Activated CD4-positive, CD25-positive, alpha-beta regulatory T cell treated with anti-CD3 and anti-CD28 coated beads, Interleukin-2, amount 50 U/mL, for 72 hours (primary cell): ENCODE data around the gene BAG2.

Experiments
- DNase-seq: peaks from one replicate; pipeline ENCODE4 v3.0.0; 2021

Gene BAG2

DNA sequence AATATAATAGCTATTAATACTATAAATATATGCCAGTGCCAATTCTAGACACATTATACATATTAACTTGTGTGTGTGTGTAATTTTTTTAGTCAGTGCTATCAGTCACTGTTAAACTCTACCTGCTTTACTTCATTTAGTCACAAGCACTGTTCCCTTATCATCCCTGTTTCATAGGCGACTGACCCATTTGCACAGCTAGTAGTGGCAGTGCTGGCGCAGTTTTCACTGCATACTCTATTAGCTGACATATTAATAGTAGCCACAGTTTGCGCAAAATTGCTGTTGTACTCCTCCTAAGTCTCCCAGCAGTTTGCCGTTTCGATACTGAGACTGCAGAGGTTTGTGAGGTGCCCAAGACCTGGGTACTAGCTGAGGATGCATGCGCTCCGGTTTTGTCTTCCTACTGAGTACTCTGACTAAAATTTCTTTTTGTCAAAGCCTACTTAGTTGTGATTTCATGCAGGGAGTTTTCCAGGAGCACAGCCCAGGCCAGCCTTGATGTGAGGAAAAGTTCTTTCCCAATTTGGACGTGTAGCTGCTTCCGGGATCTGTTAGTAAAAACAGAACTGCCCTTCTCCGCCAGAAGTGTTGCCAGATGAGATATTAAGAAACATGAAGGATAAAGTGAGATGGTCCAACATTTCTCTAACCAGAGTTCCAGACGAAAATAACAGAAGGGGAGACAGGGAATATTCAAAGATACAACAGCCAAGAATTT, 5.6 kb downstream of the BAG2 start:
- DNase-seq: no peak

DNA sequence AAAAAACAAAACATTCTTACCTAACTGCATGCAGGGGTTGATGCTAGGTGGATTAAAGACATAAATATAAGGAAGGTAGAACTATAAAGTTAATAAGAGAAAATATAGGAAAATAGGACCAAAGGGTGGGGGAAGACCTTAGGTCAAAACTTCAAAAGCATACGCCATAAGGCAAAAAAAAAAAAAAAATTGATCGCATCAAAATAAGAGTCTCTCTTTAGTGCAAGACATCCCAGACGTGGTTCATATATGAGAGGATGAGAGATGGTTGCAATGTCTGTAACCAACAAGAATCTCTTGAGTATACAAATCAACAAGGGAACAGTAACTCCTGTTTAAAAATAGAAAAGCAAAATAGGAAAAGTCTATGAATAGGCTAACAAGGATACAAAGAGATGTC, 8.5 kb downstream of the BAG2 start:
- no peak for DNase-seq

DNA sequence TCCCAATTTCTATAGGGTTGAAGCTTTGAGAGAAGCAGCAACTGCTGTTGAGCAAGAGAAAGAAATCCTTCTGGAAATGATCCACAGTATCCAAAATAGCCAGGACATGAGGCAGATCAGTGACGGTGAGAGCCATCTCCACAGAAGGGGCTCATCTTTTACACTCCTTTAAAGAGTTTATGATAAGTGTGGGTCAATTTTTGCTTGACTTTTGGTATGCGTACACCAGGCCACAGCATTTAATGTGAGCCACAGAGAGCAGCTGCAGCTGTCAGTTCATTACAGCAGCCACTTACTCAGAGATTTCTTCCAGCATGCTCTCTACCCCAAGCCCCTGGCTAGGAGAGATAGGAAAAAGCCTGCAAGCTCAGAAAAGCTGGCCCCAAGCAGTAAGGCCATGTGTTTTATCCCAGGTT, 9.9 kb downstream of the BAG2 start:
- no peak for DNase-seq

DNA sequence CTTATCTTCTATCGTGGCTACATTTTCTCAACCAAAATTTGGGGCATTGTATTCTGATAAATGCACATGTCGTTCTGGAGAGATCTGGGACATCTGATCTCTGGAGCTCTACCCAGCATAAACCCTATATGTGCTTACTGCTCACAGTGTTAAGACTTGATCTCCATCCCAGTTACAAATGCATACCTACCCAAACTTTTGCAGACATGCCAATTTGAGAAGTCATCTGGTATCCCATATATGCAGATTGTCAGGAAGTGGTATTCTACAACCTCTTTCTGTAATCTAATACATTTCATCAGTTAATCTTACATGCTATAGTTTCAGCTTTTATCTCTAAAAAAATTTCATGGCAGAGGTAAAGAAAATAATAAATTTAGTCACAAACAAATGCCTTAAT, 11.2 kb downstream of the BAG2 start:
- DNase-seq: no peak

DNA sequence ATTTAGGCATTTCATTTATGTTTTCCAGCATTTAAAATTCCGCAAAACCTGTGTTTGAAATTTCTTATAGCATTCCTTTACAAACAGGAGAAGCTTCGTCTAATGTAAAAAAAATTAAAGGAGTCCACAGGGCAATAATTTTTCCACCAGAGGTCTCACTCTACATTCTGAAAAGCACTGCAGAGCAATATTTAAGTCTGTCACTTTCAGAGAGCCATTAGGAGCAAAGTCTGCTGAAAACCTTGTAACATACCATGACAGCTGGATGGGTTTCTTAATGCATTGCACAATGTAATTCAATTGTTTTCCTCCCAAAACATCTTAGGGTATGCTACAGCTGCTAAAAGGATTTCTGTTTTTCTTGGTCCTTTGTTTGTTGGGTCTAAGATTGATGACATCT, 18.0 kb downstream of the BAG2 start:
- DNase-seq: no peak

DNA sequence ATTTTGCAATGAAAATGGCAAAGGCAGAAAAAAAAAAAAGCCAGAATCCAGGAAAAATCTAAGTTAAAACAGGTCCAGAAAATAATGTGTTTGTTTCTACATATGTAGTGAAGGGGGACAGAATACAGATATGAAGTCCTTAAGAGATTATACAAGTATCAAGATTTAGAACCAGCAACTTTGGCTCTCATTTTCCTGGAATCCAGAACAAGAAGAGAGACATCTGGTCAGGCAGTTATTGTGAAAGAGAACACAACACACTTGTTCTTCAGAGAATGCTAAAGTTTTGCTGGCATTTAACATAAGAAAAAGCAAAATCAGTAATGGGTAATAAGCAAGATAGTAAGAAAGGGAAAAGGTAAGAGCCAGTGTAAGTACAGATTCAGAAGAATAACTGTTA, 21.1 kb downstream of the BAG2 start:
- no peak for DNase-seq

DNA sequence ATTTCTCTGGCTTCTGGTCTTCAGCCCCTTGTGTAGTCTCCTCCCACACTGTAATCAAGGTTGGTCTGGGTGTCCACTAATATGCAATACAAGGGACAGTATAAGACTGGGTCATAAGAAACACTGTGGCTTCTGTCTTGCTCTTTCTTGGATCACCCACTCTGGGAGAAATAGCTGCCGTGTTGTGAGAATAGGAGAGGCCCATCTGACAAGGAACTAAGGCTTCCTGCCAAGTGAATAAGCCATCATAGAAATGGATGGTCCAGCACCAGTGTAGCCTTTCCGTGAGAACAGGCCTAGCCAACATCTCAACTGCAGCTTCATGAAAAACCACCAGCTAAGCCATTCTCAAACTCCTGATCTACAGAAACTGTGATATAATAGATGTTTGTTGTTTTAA, 23.3 kb downstream of the BAG2 start:
- no peak for DNase-seq

DNA sequence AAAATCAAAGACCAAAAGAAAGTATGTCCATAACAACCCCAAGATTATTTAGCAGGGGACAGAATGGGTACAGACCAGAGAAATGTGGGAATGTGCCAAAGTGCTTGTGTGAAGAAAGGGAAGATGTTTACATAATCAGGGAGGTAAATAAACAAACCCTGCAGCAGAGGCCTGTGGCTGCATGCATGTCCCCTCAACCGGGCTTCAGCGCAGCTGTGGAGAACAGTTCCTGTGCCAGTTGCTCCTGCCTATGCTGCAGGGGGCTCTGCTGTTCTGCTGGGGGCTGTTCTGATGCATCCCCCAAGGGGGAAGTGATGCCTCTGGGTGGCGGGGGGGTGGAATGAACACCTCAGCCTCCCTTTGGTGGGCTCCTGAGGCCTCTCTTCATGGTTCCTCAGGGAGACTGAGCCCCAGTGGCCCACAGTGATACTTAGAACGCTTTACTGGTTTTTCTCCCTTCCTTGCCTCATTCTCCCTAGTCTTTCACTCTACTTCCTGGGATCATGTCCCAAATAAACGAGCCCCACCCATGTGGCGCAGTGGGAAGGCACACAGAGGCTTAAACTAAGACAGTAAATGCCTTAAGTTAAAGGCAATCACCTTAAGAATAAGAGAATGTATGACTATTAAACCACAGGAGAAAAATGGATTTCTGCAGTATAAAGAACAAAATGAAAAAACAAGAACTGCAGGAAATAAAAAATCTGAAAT, 27.0 kb downstream of the BAG2 start:
- no peak for DNase-seq

DNA sequence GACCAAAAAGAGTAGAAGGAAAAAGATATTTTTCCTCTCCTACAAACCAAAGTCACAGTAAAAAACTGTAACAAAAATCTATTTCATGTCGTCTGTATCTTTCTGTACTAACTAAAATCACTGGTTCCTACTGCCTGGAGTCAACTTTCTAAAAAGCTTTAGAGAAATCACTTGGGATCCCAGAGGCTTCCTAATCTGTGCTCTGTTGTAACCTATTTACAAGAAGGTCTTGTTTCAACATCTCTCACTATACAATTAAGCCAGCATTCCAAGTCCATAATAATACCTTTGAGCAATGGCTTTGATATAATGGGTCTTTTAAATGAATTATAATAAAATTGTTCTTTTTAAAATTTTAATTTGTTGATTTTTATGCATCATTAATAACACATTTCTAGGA, 29.6 kb downstream of the BAG2 start:
- no peak for DNase-seq

DNA sequence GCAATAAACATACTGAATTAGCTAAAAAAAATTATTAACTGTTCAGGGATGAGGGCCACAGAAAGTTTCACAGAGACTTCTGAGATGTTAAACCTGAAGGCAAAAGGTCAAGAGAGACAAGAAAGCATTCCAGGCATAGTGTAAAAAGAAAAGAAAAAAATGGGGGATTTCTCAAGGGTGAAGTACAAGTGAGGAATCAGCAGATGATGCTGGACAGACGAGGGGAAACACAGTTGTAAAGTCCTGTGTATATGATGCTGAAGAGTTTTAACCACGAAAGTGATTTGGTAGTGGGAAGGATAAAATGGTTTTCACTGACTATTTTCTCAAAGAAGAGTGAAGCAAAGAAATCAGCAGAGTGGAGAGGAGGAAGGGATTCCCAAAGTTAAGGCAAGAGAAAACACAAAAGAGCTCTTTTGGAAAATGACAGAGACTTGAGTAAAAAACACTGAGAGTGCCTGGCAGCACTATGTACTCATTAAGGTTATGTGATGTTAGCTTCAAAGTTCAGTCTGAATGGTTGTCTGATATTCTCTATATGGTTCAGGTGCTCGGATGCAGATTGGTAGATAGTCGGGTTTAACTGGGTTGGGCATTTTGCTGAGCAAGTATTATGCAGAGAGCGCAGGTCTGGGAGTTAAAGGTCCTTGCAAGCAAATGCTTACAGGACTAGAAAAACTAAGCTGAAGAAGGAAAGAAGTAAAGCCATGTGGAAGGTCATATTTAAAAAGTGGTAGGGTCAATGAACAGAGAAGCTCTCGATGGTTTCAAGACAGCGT, 33.6 kb downstream of the BAG2 start:
- DNase-seq: no peak

DNA sequence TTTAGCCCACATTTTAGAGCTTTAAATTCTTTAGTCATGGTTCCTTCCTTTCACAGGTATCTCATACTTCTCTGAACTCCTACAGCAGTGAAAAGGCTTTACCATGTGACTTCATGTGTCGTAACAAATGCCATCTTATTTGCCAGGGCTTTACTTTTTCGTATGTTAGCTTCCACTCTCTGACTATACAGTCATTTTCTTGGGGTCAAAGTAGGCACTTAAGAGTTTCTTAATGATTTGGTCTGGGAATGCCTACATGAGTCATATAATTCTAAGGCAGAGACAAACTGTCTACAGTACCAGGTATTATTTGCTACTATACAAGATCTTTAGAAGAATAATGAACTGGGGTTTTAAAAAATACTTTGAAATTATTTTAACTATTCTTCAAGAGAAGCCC, 35.0 kb downstream of the BAG2 start:
- DNase-seq: no peak

DNA sequence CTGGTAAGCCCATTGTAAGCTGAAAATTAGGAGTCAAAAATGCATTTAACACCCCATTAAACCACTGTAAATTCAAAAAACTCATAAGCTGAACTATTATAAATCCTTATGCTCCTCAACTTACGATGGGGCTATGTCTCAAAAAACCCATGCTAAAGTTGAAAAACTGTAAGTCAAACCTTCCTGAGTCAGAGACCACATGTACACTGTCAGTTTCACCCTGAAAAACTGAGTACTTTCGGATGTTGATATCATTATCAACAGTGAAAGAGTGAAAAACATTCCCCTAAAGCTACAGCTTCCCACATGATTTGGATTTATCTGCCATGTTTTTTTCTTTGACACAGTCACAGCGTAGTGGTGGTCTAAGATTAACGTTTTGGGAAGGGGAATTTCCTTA, 35.7 kb downstream of the BAG2 start:
- no peak for DNase-seq

DNA sequence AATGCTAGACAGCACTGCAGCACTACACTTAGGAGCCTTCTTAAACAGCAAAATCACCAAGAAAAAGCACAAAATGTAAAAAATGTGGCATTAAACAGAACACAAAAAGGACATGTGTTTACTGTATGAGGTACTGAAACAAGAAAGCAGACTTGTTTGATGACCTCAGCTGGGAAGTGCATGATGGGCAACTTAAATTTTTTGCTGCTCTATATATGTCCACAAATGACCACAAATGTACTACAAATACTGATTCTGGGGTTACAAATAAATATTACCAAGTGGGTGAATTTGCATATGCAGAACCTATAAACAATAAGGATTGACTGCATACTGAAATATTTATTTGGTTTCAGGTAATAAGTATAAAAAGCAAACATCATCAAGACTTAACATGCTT, 36.9 kb downstream of the BAG2 start:
- DNase-seq: no peak

DNA sequence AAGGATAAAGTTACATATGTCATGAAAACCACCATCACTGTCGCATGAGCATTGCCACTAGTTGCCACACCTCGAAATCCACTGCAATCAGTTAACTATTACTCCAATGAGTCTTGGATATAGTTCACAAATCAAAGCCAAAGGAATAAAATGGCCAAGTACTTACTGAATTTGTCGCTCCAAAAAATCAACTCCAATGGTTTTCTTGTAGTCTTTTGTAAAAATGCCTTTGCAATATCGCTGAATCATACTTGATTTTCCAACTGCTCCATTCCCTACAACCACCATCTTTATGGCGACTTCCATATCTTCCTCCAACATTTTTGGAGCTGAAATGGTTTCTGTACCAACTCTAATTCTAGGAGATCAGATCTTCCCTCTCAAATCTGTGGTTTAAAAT, 37.9 kb downstream of the BAG2 start:
- DNase-seq: no peak

DNA sequence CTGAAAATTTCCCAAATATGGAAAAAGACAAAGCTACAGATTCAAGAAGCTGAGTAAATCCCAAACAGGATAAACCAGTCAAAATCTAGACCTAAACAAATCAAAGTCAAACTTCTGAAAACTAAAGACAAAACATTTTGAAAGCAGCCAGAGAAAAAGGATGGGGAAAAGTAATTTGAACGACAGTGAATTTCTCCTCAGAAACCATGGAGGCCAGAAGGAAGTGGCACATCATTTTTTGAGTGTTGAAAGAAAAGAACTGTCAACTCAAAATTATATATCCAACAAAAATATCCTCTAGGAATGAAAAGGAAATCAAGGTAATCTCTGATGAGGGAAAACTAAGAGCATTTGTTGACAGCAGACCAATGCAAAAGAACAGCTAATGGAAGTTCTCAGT, 43.1 kb downstream of the BAG2 start:
- DNase-seq: no peak

DNA sequence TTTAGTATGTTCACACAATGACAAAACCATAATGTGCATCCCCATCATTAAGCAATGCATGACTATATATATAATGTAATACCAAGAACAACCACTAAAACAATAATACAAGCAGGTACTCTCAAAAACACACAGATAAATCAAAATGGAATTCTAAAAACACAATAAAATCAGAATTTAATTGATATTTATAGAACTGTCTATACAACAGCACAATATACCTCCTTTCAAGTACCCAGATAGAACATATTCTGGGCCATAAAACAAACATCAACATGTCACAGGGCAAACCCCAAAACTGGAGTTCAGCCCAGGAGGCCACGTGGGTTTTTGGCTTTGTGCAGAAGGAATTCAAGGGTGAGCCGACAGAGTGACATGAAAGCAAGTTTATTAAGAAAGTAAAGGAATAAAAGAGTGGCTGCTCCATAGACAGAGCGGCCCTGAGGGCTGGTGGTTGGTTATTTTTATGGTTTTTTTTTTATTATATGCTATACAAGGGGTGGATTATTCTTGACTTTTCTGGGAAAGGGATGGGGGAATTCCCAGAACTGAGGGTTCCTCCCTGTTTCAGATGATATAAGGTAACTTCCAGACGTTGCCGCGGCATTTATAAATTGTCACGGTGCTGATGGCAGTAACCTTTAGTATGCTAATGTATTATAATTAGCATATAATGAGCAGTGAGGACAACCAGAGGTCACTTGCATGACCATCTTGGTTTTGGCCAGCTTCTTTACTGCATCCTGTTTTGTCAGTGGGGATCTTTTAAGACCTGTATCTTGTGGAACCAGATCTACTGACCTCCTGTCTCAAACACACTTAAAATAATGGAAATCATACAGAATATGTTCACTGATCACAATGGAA, 44.3 kb downstream of the BAG2 start:
- no peak for DNase-seq

DNA sequence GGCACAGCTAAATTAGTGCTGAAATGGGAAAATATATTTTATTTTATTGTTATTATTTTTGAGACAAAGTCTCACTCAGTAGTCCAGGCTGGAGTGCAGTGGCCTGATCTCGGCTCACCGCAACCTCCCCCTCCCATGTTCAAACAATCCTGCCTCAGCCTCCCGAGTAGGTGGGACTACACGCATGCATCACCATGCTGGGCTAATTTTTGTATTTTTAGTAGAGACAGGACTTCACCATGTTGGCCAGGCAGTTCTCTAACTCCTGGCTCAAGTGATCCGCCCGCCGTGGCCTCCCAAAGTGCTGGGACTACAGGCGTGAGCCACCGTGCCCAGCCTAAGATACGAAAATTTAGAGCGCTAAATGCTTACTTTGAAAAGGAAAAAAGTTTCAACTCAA, 45.1 kb downstream of the BAG2 start:
- no peak for DNase-seq

DNA sequence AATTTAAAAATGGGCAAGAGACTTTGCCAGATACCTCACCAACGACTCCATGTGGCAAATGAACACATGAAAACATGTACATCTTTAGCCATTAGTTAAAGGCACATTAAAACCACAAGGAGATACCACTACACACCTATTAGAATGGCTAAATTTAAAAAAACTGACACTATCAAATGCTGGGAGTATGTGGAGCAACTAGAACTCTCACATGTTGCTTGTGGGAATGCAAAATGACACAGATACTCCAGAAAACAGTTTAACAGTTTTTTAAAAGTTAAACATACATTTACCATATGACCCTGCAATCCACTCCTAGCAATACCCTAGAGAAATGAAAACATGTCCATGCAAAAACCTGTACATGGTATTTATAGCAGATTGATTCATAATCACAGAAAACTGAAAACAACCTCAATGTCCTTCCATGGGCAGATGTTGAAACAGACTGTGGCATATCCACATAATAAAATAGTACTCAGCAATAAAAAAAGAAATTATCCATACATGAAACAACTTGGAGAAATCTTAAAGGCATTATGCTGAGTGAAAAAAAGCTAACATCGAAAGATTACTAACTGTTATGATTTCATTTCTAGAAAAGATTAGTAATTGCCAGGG, 48.1 kb downstream of the BAG2 start:
- DNase-seq: no peak

DNA sequence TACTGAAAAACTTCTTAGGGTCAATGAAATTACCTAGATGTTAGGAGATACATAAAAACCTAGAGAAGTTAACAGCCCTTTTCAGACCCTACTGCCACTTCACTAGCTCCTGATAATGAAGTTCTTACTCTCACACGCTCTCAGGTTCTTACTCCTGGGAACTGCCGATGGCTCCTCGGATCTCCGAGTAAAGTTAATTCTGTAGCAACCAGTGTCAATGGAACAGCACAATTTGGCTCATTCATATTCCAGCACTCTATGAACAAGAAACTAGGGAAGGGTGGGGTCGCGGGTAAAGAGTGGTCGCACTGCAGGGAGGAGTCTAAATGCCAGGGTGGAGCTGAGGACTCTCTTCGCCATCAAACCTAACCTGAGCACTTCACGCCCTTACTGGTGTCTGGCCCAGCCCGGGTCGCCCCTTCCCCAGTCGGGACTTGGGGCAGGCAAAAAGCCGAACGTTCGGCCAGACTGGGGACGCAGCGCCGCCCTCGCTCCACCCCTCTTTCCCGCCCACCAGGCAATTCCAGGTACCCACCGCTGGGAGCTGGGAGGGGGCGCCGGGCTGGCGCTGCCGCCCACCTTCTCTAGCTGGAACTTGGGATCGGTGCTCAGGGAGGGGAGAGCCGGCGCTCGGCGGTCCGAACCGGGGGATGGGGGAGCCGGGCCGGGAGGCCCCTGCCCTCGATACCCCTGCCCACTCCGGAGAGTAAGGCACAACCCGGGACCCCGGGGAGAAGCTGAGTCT, 49.2 kb downstream of the BAG2 start:
- no peak for DNase-seq

DNA sequence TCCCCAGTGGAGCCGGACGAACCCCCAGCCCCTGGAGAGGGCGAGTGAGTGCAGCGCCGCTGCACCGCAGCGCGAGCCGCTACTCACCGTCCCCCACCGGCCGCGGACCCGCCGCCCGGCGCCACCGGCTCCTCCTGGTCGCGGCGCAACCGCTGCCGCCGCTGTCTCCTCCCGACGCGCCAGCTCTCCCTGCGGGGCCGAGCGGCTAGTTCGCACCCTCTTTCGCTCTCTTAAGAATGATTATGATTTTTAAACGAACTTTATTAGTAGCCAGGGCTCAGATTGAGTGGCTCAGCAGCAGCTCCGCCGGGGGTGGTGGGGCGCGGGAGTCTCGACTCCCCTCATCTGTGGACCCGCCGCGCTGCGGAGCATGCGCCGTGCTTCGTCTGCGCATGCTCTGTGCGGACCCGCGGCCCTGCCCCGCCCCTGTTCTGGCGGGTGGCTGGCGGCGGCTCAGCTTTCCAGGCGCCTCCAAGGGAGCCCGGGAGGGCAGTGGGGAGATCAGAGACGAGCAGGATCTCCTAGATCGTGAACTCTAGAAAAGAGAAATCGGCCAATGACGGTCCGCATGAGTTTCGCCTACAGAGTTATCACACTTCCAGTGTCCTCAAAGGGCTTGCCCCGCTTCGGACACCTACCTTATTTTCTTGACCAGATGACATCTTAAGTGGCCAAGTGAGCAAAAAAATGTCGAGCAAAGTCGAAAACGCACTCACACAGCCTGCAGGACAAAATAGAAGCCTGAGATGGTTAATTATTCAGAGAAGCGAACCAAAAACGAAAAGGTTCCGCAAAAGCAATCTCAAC, 50.0 kb downstream of the BAG2 start, which contains the start of gene RAB23:
Gene RAB23, minus strand, starts transcription at position 372 of the 807 bp plus-strand sequence. CDS start 11,927 bp downstream, outside the sequence.
- peak; percentile 87 for DNase-seq

DNA sequence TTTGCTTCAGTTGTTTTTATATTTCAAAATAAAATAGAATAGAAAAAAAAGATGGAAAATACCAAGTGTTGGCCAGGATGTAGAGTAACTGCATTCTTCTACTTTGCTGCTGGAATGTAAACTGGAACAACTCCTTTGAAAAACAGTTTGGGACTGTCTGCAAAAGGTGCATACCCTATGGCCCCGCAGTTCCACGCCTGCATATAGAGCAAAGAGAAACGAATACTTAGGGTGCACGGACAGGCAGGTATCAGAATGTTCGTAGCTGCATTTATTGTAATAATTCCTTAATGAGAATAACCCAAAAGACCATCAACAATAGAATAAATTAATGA, 50.6 kb downstream of the BAG2 start:
- no peak for DNase-seq
